ENCODE results near the gene TSPAN18.

- TF ChIP-seq POLR2A (IDR thresholded peaks at IDR 0.05; ENCODE audit: low read length) (no peak), GATA1 (IDR thresholded peaks at IDR 0.05; ENCODE audit: low read depth, low read length) (no peak)
Measured at GRCh38 chr11:44825058-44825785, 98.5 kb downstream of the TSPAN18 start.

All from erythroblast (primary cell).